ENCODE results near the gene ERN2. TPM values are rescaled to one million over a fixed set of nuclear protein-coding genes. Genes with fewer than 3 reads are reported as not detected.

The ERN2 gene
- total and polyA plus RNA-seq, 9 of the 15 experiments (the other 6 are each of a cell fraction or from before 2014, with no cell fraction given), result 0.07 to 1.5 (median 0.51) TPM; not detected in 3

DNA sequence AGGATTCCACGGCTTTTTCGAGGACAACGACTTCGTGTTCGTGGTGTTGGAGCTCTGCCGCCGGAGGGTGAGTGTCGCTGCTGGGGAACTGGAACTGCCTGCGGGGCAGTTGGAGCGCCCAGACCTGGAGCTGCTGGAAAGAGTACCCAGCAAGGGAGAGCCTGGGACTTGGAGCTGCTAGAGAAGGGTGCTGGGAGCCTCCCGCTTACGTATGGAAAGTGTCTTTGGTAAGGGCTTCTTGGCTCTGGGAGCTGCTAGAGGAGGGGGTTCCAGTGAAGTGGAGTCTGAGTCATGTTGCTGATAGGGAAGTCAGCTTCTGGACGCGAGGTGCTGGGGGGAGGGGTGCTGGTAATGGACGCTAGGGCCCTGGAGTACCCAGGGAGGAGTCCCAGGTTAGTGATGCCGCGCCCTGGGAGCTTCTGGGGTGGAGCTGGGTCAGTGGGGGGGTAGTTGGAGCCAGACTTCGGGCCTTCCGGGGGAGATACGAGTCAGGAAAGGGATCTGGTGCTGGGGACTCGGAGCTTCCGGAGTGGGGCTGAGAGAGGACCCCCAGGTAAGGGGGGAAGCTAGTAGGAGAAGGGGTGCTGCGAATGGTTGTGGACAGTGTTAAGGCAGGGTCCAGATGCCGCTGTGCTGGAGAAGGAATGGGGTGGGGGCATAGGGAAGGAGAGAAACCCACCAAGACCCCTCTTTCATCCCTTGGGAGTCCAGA lies 33.6 kb downstream of the ERN2 start (continued):
- TF ChIP-seq HNRNPK (IDR thresholded peaks at IDR 0.05; ENCODE audit: low read depth, low read length, poor library complexity, severe bottlenecking) (no peak), XRCC4 (IDR thresholded peaks at IDR 0.05; ENCODE audit: extremely low read depth, insufficient read depth, insufficient read length) (no peak), ZSCAN32 (CRISPR knock-in tag; IDR thresholded peaks at IDR 0.05) (no peak), RBM14 (IDR thresholded peaks at IDR 0.05; ENCODE audit: borderline replicate concordance, insufficient read depth, low read depth, low read length) (no peak), POLR2A (conservative IDR thresholded peaks at IDR 0.05) (0 out of 2 replicates have a peak, but pooled peaks have one; percentile 56), ZNF197 (CRISPR knock-in tag; IDR thresholded peaks at IDR 0.05; ENCODE audit: low read depth) (no peak), NFIX (CRISPR knock-in tag; IDR thresholded peaks at IDR 0.05; ENCODE audit: low read depth) (no peak), ZNF695 (CRISPR knock-in tag; IDR thresholded peaks at IDR 0.05) (no peak), HOXB6 (CRISPR knock-in tag; IDR thresholded peaks at IDR 0.05; ENCODE audit: borderline replicate concordance) (no peak), NR1H2 (CRISPR knock-in tag; IDR thresholded peaks at IDR 0.05) (0 out of 2 replicates have a peak, but pooled peaks have one; percentile 70), ZNF124 (CRISPR knock-in tag; IDR thresholded peaks at IDR 0.05) (no peak), SPI1 (IDR thresholded peaks at IDR 0.05; ENCODE audit: borderline replicate concordance, low read depth, low read length) (peak; percentile 80)
- TF ChIP-seq, protein P1, sequence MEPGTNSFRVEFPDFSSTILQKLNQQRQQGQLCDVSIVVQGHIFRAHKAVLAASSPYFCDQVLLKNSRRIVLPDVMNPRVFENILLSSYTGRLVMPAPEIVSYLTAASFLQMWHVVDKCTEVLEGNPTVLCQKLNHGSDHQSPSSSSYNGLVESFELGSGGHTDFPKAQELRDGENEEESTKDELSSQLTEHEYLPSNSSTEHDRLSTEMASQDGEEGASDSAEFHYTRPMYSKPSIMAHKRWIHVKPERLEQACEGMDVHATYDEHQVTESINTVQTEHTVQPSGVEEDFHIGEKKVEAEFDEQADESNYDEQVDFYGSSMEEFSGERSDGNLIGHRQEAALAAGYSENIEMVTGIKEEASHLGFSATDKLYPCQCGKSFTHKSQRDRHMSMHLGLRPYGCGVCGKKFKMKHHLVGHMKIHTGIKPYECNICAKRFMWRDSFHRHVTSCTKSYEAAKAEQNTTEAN (CRISPR knock-in tag; IDR thresholded peaks at IDR 0.05), result no peak
- TF ChIP-seq, protein P2, sequence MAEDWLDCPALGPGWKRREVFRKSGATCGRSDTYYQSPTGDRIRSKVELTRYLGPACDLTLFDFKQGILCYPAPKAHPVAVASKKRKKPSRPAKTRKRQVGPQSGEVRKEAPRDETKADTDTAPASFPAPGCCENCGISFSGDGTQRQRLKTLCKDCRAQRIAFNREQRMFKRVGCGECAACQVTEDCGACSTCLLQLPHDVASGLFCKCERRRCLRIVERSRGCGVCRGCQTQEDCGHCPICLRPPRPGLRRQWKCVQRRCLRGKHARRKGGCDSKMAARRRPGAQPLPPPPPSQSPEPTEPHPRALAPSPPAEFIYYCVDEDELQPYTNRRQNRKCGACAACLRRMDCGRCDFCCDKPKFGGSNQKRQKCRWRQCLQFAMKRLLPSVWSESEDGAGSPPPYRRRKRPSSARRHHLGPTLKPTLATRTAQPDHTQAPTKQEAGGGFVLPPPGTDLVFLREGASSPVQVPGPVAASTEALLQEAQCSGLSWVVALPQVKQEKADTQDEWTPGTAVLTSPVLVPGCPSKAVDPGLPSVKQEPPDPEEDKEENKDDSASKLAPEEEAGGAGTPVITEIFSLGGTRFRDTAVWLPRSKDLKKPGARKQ (CRISPR knock-in tag; IDR thresholded peaks at IDR 0.05), result no peak
- TF ChIP-seq, protein P3, sequence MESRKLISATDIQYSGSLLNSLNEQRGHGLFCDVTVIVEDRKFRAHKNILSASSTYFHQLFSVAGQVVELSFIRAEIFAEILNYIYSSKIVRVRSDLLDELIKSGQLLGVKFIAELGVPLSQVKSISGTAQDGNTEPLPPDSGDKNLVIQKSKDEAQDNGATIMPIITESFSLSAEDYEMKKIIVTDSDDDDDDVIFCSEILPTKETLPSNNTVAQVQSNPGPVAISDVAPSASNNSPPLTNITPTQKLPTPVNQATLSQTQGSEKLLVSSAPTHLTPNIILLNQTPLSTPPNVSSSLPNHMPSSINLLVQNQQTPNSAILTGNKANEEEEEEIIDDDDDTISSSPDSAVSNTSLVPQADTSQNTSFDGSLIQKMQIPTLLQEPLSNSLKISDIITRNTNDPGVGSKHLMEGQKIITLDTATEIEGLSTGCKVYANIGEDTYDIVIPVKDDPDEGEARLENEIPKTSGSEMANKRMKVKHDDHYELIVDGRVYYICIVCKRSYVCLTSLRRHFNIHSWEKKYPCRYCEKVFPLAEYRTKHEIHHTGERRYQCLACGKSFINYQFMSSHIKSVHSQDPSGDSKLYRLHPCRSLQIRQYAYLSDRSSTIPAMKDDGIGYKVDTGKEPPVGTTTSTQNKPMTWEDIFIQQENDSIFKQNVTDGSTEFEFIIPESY (CRISPR knock-in tag; IDR thresholded peaks at IDR 0.05), result no peak
- TF ChIP-seq, protein P4, sequence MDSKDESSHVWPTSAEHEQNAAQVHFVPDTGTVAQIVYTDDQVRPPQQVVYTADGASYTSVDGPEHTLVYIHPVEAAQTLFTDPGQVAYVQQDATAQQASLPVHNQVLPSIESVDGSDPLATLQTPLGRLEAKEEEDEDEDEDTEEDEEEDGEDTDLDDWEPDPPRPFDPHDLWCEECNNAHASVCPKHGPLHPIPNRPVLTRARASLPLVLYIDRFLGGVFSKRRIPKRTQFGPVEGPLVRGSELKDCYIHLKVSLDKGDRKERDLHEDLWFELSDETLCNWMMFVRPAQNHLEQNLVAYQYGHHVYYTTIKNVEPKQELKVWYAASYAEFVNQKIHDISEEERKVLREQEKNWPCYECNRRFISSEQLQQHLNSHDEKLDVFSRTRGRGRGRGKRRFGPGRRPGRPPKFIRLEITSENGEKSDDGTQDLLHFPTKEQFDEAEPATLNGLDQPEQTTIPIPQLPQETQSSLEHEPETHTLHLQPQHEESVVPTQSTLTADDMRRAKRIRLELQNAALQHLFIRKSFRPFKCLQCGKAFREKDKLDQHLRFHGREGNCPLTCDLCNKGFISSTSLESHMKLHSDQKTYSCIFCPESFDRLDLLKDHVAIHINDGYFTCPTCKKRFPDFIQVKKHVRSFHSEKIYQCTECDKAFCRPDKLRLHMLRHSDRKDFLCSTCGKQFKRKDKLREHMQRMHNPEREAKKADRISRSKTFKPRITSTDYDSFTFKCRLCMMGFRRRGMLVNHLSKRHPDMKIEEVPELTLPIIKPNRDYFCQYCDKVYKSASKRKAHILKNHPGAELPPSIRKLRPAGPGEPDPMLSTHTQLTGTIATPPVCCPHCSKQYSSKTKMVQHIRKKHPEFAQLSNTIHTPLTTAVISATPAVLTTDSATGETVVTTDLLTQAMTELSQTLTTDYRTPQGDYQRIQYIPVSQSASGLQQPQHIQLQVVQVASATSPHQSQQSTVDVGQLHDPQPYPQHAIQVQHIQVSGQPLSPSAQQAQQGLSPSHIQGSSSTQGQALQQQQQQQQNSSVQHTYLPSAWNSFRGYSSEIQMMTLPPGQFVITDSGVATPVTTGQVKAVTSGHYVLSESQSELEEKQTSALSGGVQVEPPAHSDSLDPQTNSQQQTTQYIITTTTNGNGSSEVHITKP (IDR thresholded peaks at IDR 0.05; ENCODE audit: partially characterized antibody), result no peak
